DMS53 (cell line): ENCODE results near the gene PLEKHG5.
A peak's percentile ranks its signal among the peaks of the same experiment; 100 is the strongest.
"Not testable (repeated sequence)": the region's sequence is repeated elsewhere in the genome, so short reads cannot be mapped to it uniquely, and the experiment has no call there.

Experiments
- DNase-seq: peaks from one replicate; lab custom pipeline; 2025; lab: John Stamatoyannopoulos, UW

Gene PLEKHG5

DNA sequence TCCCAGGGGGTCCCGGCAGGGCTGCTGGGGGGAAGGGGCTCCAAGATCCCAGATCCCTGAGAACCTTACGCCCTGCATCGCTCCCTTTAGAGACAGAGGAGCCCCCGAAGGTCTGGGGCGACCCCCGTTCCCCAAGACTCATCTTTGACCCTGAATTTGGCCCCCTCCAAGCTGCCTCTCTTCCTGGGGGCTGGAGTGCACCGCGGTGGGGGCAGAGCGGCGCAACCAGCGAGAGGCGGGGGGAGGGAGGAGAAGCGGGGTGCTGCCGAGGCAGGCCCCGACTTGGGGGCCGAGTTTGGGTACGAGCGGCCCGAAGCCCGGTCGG, 5.4 kb upstream of the PLEKHG5 start:
- no peak for DNase-seq

DNA sequence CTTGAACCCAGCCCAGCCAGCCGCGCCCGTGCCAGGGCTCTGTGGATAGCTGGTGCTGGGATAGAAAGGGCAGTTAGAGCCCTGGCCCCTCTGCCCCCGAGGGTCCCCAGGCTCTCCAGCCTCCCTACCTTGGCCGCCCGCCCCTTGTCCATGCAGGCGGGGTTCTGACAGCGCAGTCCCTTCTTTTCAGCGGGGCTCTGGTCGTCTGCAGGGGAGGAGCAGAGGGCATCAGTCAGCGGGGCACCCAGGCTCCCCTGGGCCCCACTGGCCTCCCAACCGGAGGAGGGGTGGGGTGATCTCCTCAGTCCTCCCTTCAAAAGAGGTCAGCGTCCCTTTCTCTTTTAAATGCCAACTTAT, 4.9 kb upstream of the PLEKHG5 start:
- no peak for DNase-seq

DNA sequence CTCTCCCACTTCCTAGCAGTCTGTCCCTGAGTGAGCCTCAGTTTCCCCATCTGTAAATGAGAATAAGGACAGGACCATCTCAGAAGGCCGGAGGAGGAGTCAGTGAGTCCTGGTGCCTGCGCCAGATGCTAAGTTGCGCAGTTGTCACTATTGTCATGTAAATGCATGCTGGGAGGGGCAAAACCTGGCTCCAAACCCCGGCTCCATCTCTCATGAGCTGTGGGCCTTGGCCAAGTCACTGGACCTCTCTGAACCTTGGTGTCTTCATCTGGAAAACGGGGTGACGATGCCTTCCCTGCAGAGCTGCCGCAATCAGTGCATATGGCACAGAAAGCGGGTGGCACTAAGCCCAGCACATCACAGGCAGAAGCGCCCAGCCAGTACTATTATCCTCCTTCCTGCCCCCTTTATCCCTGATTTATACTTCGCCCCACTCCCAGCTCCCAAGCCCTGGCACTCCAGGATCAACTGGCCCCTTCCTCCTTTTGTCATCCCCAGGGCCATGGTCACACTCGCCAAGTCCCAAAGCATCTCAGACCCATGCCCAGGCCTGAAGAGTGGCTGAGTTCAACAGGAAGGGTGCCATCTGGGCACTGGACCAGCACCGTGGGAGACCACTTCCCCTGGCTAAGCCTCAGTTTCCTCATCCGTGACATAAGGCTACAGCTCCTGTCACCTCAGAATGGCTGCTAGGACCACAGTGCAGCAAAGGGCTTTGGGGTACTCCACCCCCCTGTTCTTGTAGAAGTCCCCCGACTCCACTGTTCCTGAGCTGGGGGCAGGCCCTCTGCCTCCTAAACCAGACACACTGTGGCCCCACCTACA, 4.3 kb upstream of the PLEKHG5 start:
- no peak for DNase-seq

DNA sequence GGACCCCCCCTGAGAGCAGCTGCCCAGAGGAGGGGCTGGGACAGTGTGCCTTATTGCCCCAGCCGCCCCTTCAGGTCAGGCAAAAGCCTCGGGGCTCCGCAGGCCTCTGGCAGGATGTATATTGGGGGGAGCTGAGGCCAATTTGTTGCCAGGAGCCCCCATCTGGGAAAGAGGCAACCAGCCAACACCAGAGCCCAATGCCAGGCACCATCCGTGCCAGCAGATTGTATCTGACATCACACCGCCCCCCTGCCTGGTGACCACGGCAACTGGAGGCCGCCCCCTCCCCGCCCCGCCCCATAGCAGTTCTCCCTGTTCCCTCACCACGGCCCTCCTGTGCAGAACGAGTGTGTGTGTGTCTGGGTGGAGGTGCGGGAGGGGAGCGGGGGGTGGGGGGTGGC, 3.6 kb upstream of the PLEKHG5 start:
- DNase-seq, result peak; percentile 33

DNA sequence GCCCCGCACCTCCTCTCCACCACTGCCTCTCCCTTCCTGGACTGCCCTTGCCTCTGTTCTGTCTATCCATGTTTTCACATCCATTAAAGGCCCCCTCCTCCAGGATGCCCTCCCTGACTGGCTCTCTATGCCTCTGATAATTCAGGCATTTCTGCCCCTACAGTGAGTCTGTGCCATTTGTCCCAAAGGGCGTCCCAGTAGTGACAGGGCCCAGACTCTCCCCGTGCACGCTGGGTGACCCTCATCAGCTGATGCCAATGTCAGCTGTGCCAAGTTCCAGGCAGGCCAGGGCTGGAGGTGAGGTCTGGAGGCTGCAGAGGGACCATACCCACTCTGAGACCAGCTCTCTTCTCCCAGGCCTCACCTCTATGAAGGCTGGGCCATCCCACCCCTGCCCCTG, 3.2 kb upstream of the PLEKHG5 start:
- DNase-seq, result no peak

DNA sequence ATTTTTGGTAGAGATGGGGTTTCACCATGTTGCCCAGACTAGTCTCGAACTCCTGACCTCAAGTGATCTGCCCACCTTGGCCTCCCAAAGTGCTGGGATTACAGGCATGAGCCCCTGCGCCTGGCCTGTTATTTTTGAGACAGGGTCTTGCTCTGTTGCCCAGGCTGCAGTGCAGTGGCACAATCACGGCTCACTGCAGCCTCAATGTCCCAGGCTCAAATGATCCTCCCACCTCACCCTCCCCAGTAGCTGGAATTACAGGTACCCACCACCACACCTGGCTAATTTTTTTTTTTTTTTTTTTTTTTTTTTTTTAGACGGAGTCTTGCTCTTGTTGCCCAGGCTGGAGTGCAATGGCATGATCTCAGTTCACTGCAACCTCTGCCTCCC, 2.4 kb upstream of the PLEKHG5 start:
- not testable (repeated sequence) for DNase-seq

DNA sequence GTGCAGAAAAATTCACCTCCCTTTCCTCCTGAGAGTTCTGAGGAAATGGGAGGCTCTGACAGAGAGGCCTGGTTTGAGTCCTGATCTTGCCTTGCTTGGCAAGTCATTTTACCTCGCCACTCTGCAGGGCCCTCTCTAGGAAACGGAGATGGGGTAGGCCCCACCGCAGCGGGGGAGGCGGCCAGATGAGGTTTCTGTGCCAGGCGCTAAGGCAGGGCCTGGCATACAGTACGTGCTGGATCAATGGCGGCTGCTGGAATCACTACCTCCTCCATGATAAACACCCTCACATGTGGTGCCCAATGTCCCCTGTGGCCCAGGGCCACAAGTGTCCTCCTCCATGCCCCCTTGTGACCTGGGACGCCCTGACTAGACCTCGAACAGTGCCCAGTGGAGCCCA, 499 bp upstream of the PLEKHG5 start:
- no peak for DNase-seq

DNA sequence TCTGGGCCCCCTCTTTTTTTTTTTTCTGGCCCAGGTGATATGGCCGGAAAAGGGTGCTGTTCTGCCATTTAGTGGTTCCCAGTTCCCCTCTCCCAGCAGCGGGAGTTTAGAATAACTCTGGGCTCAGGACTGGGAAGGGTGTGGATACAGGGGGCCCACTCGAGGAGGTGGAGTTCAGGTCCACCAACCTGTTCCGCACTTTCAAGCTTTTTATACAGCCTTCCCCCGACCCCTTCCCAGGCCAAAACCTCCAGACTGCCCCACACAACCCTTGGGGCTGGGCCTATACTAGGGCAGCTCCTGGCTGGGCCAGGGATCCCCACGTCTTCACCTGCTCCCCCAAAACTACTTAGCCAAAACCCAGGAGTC, 402 bp downstream of the PLEKHG5 start:
- no peak for DNase-seq

DNA sequence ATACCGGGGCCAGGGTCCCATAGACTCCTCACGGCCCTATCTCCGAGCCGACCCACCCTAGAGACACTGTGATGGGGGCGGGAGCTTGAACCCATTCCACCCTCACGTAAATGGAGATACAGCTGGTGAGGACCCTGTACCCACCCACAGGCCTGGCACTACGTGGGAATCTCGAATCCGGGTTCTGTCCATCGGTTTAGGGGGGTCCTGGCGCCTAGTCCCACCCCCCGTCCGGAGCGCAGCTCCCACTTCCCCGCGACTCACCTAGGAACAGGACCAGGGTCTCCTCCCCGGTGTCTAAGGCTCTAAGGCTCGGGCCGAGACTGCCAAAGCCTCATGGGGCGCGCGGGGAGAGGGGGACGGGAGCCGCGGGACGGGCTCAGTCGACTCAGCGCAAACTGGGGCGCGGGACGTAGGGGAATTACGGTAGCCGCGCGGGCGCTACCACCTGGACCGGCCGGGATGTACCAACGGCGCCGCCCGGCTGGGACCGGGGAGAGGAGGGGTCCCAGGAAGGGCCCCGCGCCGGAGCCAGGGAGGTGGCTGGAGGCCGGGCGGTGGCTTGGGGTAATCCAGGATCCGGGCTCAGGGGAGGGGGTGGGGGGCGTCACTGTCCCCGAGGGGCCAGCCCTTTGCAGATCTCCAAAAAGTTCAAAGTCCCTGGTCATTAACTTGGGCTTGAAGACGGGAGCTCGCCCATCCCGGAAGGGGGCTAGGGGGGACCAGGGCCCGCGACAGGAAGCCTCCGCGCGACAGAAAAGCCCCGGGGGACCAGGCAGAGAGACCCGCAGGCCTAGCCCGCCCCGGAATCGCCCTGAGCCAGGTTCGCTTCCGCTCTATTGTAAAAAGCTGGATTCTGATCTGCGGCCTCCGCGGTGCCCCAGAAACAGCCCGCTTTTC, 1.0 kb downstream of the PLEKHG5 start:
- peak; percentile 94 for DNase-seq

DNA sequence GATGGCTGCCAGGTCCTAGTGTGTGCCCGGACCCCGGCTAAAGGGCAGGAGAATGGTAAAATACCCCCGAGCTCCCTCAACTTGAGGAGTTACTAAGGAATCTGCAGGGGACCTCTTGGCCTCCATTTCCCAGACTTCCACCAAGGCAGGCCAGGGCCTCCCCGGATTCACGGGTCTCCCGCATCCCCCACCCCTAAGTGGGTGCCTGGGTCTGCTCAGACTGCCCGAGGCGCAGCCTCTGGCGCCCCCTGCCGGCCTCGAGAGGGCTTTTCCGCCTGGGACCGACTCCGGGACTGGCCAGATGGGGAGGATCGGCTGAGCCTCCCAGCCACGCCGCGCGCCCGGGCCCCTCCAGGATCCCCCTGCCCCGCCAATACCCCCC, 1.7 kb downstream of the PLEKHG5 start:
- DNase-seq, result peak; percentile 88

DNA sequence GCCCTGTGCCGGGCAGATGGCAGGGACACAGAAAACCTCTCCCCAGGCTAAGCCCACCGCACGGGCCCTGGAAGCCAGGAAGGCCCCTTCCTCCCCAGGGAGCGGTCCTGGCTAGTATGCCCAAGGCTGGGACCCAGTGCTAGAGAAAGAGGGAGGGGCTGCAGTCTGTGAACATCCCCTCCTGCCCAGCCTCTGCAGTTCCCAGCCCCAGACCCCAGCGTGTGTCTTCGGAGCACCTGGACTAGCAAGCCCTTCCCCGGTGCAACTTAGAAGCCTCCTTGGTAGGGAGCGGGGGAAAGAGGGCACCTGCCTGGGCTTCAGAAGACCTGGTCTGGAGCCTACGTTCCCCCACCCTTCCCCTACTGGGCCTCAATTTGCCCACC, 2.1 kb downstream of the PLEKHG5 start:
- DNase-seq, result no peak

DNA sequence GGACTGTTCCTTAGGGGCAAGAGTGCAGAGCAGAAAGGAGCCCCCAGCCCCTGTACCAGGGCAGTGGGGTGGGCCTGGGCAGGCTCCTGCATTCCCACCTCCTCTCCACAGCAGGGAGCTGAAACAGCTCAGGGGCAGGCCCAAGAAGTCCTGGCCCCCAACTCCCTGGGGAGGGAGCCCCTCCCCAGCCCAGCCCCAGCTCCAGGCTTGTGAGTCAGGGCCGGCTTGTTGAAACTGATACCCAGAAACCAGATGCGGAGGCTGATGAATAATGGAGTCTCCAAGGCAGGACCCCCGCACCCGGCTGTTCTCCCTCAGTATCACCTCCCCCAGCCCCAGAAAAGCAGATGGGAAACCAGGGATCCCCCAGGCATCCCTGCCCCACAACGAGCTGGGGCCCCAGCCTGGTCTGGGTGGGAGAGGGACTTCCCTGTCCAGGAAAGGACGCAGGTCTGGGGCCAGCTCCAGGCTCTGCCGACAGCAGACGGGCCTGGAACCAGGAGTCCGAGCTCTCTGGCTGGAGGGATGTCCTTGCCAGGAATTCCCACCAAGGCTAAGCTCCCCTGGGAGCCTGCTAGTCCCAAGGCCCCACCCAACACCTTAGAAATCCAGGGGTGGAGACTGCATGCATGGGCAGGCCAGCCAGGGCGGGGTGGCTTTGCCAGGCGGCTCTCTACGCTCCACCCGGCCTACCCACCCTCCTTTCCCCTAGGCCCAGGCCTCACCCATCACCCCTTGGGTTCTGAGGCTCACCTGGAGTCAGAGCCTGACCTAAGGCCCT, 2.7 kb downstream of the PLEKHG5 start:
- DNase-seq, result no peak

DNA sequence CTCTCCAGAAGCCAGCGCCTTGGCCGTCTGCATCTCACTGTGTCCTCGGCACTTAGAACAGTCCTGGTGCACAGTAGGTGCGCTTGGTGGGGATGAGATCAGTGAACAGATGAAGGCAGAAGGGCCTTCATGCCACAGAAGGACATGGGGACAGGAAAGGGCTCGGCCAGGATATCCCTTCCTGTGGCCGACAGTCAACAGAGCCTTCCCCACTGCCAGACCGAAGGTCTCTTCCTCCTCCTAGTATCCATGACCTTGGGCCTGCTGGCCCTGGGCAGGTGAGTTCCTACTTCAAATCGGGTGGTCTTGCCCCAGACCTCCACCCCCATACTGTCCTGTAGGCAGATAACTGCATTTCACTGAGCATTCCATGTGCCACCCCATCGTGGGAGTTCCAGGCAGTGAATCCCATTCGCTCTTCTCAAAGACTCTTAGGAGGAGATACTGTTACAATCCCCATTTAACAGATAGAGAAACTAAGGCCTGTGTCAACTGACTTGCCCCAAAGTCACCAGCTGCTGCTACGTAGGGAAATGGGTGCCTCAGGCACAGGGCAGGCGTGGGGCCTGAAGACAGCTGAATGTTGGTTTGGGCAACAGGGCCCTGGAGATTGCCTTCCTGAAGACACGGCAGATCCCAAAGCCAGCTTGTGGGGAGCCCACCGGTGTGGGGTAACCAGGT, 3.5 kb downstream of the PLEKHG5 start:
- no peak for DNase-seq

DNA sequence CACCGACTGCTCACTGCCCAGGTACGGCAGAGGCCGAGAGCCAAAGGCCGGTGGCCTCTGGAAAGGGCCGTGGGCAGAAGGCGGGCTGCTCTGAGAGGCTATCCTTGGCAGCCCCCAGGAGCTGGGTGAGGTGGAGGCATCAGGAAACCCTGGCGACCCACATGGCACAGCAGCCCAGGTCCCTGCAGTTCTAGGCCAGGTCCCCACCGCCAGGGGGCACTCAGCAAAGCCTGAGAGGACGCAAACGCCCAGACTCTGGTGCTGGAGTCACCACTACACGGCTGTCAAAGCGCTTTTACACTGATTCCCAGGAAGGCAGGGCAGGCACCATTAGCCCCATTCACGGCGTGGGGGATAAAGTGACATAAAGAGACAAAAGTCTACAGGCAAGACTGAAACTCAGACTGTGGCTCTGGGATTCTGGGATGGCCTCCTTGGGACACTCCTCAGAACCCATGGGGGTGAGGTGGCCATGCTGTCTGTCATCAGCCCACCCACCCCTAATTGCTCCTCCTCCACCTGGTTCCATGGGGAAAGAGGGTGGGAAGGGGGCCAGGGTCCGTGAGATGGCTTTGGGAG, 4.9 kb downstream of the PLEKHG5 start:
- peak; percentile 97 for DNase-seq

DNA sequence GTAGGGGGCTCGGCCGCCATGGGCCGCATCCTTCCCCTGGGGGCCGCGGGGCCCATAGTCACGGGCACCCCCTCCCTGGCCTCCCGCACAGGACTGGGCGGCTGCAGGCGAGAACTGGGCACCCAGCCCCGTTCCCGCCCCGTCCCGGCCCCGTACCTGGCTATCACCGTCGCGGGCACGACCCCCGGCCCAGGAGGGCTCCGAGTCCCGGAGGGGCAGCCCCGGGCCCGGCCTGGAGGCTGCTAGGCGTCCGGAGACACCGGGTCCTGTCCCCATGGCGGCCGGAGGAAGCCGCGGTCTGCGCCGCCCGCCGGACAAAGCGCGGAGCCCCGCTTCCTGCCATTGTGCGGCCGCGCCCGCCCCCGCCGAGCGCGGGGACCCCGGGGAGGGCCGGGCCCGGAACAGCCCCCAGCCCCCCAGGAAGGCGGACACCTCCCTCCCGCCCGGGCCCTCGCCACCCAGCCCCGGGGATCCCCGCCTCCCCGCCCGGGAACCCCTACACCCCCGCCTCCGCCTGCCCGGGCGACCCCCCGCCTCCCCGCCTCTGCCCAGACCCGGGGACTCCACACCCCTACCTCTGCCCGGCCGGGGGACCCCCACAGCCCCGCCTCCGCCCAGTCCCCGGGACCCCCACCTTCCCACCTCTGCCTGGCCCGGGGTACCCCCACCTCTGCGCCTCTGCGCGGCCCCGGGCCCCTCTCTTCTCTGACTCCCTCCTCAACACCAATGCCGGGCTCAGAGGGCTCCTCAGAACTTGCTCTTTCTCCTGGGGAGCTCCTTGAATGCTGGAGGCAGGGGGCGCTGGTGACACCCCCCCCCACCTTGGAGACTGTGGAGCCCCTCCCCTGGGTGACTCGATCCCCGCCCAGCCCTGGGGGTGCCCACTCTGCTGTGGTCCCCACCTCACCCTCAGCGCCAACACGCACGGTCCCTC, 6.0 kb downstream of the PLEKHG5 start:
- DNase-seq, result peak; percentile 54

DNA sequence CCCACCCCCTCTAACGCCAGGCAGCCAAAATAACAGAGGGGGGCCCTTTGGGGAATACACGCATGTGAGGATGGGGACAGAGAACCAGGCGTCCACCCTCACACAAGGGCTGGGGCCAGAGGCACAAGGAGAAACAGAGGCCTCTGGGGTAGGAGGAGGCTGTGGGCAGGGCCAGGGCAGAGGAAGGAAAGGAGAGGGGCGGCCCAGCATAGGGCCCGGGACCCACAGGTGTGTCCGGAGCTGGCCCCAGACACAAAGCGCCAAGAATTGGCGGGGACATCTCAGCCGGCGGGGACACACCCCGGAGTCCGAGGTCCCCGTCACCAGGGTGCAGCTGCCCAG, 6.7 kb downstream of the PLEKHG5 start:
- DNase-seq, result peak; percentile 54

DNA sequence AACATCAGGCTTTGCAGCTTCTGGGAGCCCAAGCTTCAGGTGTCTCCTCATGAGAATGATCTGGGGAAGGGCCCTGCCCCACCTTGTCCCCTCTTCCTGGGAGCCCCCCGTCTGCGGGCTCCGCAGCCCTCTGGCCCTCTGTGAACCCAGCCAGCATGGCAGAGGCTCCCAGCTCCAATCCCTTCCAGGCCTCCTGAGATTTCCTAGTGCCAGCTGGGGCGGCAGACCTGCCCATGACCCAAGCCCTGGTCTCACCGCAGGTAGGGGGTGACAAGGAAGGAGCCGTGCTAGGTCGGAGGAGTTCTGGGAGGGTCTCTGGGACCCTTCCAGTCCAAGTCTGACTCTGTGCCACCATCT, 7.7 kb downstream of the PLEKHG5 start:
- no peak for DNase-seq

DNA sequence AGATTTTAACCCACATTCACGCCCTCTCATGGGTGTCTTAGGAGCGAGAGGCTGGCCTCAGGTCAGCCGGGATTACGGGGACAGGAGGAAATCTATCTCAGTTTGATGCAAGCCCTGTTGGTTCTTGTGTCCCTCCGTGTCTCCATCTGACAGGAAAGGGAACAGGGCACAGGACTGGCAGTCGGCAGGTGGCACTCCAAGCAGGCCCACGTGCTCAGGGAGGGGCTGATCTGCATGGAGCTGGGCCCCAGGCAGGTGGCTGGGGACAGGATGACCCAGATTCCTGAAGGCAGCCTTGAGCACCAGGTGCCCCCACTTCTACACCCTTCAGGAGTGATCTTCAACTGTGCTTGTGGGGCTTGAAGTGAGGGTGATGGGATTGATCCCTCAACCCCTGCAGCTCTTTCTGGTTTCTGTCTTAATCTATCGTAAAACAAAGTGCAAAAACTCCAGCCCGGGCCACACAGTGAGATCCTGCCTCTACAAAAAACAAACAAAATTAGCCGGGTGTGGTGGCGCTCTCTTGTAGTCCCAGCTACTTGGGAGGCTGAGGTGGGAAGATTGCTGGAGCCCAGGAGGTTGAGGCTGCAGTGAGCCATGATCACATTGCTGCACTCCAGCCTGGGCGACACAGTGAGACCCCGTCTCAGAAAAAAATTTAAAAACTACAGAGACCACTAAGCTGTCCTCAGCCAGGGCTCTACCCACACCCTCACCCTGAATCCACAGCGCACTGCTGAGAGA, 8.3 kb downstream of the PLEKHG5 start:
- peak; percentile 95 for DNase-seq

DNA sequence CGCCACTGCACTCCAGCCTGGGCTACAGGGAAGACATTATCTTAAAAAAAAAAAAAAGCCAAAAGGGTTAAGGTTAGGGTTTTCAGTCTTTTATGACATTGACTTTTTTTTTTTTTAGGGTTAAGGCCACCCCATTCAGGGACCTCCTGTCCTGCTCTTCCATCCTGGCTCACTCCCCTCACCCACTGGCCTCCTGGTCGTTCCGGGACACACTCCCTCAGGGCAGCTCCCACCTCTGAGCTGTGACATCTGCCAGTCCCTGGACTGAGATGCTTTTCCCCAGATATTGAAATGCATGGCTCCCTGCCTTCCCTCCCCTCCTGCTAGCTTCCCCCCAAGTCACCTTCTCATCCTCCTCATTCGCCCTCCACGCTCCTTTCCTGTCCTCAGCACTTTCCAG, 9.6 kb downstream of the PLEKHG5 start:
- DNase-seq, result no peak
